GM21367 (cell line): ENCODE results near the gene ABHD5.
A peak's percentile ranks its signal among the peaks of the same experiment; 100 is the strongest.

Experiments used
- ATAC-seq: cut with Tn5 transposase; IDR thresholded peaks from one replicate; pipeline ENCODE4 v1.9.1; 2021; ENCODE audit not compliant: unreplicated experiment

Gene ABHD5

DNA sequence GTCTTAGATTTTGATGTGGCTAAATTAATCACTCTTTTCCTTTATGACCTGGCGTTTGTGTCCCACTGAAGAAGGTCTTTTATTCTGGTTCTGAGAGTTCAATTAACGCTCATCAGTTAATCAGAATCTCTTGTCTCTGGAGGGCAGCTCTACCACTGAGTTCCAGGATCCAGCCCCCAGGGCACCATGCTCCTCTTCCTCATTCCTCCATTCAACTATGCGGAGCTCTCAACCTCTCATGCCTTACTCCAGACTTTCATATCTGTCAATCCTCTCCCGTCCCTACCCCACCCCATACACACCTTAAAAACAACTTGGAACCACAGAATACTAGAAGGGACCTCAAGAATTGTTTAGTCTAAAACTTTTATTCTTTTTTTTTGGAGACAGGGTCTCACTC lies 4.8 kb upstream of the ABHD5 start:
- no peak for ATAC-seq

- no peak for ATAC-seq
Observed at GRCh38 chr3:43686333-43686699, 4.4 kb upstream of the ABHD5 start.

DNA sequence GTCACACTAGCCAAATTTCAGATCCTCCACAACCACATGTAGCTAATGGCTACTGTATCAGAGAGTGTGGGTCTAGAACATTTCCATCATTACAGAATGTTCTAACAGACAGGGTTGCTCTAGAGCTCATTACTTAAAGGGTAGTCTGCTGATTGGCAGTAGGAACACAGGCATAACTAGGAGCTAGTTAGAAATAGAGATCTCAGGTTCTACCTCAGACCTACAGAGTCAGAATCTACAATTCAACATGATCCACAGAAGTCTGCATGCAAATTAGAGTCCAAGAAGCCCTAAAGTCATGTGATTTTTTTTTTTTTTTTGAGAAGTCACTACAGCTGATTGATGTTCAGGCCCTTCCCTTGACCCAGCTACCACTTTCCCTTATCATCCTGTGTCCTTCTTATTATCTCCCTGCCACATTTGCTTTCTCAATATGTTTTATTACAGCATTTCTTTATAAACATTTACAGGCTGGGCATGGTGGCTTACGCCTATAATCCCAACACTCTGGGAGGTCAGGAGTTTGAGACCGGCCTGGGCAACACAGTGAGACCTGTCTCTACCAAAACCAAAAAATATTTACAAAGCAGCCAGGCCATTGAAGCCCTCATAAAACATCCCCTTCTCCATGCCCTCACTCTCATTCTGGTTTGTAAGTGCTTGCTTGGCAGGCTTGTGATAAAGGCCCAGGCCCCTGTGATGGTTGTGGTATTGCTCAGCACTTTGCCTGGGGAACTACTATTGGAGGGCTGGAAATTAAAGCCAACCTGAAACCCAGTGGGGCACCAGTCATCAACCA lies 3.8 kb upstream of the ABHD5 start:
- ATAC-seq, result no peak

DNA sequence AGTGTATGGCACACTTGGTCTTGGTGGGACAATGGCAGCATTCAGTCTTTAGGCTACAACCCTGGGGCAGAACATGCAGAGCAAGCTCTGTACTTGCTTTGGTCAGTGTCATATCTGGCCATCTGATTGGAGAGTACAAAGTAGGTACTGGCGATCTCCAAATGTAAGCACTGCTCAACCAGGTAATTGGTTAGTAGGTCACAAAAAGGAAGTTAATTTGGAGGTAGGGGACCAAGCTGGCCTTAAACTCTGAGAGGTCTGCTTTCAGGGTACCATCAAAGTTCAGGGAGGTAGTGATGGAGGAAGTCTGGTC lies 3.3 kb upstream of the ABHD5 start:
- no peak for ATAC-seq

DNA sequence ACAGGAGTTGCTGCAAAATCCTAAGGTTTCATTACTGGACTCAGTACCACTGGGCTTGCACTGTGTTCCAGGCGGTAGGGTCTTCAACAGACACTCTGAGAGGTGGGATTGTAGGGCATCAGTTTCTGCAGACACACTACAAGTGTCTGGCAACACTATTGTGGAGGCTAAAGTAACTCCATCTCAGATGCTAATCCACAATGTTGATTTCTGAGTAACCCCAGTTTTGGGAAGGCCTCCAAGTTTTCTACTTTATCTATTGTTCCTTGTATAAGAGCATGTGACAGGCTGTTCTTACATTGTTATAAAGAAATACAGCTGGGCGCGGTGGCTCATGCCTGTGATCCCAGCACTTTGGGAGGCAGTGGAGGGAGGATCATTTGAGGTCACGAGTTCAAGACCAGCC lies 2.5 kb upstream of the ABHD5 start:
- no peak for ATAC-seq

- ATAC-seq, result no peak
Observed at GRCh38 chr3:43689166-43689565, 1.6 kb upstream of the ABHD5 start.

DNA sequence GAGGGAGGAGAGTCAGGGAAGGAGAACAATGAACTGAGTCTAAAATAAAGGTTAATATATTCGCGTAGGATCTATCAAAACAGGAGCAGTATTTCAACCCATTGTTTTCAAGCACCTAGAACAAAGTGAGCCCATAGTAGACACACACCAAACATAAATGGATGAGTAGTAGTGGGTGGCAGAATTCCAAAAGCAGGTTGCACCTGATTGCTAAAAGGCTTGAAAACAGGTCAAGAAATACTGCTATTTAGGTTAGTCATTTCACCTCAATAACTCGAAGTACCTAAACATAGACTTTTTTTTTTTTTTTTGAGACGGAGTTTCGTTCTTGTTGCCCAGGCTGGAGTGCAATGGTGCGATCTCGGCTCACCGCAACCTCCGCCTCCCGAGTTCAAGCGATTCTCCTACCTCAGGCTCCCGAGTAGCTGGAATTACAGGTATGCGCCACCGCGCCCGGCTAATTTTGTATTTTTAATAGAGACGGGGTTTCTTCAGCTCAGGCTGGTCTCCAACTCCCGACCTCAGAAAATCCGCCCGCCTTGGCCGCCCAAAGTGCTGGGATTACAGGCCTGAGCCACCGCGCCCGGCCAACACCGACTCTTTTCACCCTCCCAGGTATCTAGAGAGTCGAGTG lies 855 bp upstream of the ABHD5 start:
- no peak for ATAC-seq

GRCh38 chr3:43691120-43691995 lies 620 bp downstream of the ABHD5 start:
- peak; percentile 38 for ATAC-seq

- ATAC-seq, result no peak
Observed at GRCh38 chr3:43692085-43692855, 1.5 kb downstream of the ABHD5 start.

DNA sequence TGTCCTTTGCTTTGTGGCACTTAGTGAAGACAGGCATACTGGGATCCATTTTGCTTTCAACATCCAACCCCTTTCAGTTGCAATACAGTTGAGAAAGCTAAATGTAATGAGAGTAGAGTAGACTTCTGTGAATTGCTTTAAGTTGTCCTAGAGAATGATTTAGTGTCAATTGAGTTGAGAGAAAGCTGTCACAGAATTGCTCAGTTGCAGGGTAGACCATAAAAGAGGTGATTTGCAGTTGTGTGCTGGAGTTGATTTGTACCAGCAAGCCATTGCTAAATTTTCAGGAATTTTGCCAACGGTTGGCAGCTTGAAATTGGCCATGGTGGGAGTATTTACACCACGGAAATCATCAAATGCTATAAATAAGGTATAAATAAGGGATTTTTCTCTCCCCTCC lies 2.2 kb downstream of the ABHD5 start:
- ATAC-seq, result no peak

DNA sequence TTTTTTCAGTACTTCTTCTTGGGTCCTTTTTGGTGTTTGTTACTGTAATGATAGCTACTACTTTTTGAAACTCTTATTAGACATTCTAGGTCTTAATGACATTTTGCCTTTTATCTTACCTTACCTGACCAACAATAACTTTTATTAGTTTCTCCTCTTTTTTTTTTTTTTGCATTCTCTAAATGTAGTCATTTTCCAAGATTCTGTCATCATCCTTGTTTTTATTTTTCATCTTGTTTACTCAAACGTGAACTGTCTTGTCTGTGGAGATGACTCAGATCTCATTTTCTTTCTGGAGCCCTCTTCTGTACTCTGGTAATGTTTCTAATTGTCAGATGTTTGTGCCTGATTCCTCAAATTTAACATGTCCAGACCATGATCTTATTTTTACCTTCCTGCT lies 2.9 kb downstream of the ABHD5 start:
- no peak for ATAC-seq

DNA sequence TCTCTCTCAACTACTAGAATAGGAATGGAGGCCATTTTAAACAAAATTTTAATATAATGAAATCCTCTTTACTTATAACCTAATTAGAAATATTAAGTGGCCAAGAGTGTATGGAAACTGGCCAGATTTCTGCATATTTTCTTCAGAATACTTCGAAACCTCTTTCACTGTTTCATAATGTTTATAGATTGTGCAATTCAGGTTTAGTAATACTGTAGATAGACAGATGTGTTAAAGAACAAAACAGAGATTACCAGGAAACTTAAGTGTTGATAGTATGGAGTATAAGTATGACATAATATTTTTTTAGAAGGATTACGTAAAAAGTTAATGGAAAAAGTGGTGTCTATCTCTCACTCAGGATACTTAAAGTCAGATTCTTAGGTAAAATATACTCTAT lies 4.7 kb downstream of the ABHD5 start:
- ATAC-seq, result no peak

DNA sequence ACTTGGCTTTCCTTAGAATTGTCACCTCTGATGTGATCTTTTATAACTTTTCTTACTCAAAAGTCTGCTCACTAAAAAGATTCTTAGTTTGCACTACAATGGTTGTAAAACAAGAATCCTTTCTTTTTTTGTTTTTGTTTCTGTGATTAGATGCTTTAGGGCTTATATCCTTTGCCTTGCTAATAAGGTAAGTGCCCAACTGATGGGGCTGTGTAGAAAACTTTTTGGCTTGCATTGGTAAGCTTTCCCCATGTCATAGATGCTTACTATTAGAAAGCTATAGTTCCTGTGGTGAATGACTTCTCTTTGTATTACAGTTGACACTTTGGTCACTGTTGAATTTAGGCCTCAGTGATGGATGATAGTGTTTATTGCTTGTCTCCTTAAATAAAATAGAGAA lies 5.1 kb downstream of the ABHD5 start:
- ATAC-seq, result no peak

DNA sequence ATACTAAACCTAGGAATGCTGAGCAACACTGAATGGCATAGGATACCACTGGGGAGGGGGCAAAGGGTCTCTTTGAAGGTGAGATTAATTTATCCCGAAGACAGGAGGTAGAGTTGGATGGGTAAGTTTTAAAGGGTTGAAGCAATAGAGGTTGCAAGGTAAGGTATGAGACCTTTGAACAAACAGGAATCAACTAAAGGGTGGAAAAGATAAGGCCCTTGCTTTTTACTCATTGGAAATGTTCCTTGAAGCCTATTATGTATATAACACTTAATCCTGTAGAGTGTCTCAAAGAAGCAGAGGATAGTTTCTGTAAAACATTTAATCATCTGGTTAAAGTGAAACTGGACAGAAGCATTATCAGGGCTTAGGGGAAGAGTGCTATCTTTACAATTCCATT lies 5.7 kb downstream of the ABHD5 start:
- no peak for ATAC-seq

- ATAC-seq, result no peak
Observed at GRCh38 chr3:43696881-43697280, 6.1 kb downstream of the ABHD5 start.

DNA sequence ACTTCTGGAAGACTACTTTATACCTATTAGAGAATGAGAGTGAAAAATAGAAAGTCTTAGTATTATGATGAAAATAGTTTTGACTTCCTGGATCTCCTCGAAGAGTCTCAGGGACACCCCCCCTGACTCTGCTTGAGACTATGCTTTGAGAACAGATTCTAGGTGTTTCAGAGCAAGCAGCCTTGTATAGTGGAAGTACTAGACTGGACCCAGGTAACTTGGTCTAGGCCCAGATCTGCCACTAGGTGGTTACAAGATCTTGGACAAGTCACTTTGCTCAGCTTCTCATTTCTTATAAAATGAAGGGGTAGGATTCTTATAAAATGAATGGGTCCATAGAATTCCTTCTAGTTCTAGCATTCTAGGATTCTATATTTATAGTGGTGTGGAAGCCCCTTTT lies 9.1 kb downstream of the ABHD5 start:
- ATAC-seq, result no peak

DNA sequence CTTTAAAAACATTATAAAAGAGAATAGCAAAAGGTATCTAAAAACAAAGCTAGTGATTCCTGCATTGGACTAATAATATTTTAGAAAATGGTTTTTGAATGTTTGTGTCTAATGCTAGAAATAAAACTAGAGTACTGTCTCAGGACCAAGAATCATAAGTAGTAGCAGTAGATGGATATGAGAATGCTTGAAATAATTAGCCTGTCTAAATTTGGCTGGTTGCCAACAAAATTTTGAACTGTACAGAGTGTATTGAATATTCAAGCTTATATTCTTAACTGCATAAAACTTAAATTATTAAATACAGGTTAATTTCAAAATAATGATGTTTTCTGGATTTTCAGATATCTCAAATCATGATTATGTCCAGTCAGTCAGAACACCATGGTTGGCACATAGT lies 14.0 kb downstream of the ABHD5 start:
- no peak for ATAC-seq

- ATAC-seq, result no peak
Observed at GRCh38 chr3:43706342-43706741, 15.6 kb downstream of the ABHD5 start.

GRCh38 chr3:43707266-43707665 lies 16.5 kb downstream of the ABHD5 start:
- ATAC-seq, result no peak

DNA sequence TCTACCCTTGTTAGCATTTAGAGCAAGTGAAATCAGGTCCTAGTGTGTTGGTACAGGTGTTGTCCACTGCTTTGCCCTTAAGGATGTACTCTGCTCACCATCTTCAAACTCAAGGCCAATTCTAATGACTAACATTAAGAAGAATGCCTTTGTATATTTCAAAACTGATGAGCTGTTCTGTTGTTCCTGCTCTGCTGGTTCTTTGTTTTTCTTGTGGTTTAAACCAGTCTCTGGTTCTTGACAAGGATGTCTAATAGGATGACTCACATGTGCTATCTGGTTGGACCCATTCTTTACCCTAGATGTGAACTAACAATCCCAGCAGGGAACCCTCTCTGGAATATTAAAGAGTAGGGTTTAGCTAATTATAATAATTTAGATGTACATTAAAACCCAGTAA lies 17.3 kb downstream of the ABHD5 start:
- ATAC-seq, result no peak

DNA sequence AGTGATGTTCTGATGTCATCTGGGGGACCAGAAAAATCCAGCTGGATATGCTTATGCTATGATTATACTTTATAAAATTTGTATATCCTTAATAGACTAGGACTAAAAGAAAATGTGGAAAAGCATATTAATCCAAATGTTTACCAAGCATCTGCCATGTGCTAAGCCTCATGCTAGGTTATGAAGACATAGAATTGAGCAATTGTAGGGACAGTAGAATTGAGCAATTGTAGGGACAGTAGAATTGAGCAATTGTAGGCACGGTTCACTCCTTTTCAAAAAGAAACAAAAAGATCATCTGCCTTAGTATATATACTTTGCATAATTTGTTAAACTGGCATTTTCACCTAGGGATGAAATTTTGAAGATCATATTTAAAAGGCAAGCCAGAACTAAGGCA lies 18.3 kb downstream of the ABHD5 start:
- ATAC-seq, result no peak
